GM12878 (cell line): ENCODE data around the gene DYRK1B. TPM values are rescaled to one million over a fixed set of nuclear protein-coding genes. Genes with fewer than 3 reads are reported as not detected.
A peak's percentile ranks its signal among the peaks of the same experiment; 100 is the strongest.

Experiments used
- ATAC-seq: fragments of 200-7000 bp; cut with Tn5 transposase; 3 replicates; pipeline ENCODE4 v1.9.1; 2020; ENCODE audit warnings: mild to moderate bottlenecking, moderate library complexity
- BruUV-seq: library from RNA; stranded (reverse); fragments of 400-500 nt; replicated peaks from 2 replicates; lab custom pipeline; 2021; lab: Mats Ljungman, UMichigan
- CTCF ChIA-PET: fragments of 300-600 bp; sonication (Branson Sonifier 250); formaldehyde crosslinking; extraction: SDS; loops from one replicate; lab custom pipeline; 2021; ENCODE audit warnings: inconsistent platforms; lab: Yijun Ruan, JAX
- POLR2A ChIA-PET: fragments of 350-600 bp; formaldehyde crosslinking; extraction: SDS; loops from one replicate; lab custom pipeline; 2021; ENCODE audit warnings: inconsistent platforms; lab: Charles Lee
- RAD21 ChIA-PET: fragments of 300-600 bp; sonication (Branson Sonifier 250); formaldehyde crosslinking; loops from one replicate; lab custom pipeline; 2023; ENCODE audit warnings: antibody characterized with exemption; ENCODE audit not compliant: unreplicated experiment; lab: Charles Lee
- SMC1A ChIA-PET: fragments of 300-600 bp; sonication (Branson Sonifier 250); formaldehyde crosslinking; loops from one replicate; lab custom pipeline; 2023; ENCODE audit not compliant: unreplicated experiment, uncharacterized antibody; lab: Charles Lee
- DNase-seq: peaks from one replicate; pipeline ENCODE4 v3.0.0-alpha.2; 2011; ENCODE audit warnings: low read depth, low spot score
- FAIRE-seq: peaks from 3 replicates; lab custom pipeline; 2011; peaks lifted over from hg19 to GRCh38; lab: Jason Lieb, UNC
- H2AFZ ChIP-seq: 2 replicates; pipeline ENCODE4 v1.6.0; 2011; ENCODE audit warnings: low read depth, low read length, control low read depth; ENCODE audit not compliant: control insufficient read depth
- H3K27ac ChIP-seq: 2 replicates; pipeline ENCODE4 v1.5.1; 2011; ENCODE audit warnings: control low read depth; ENCODE audit not compliant: control insufficient read depth, insufficient read depth
- H3K27me3 ChIP-seq, 2 experiments: replicated peaks in 1 of 2; 2 replicates each; pipeline versions ENCODE4 v1.6.0 to v1.6.1; 2011; ENCODE audit warnings: low read length in 1 of 2; ENCODE audit not compliant: control insufficient read depth in 2 of 2, insufficient read depth in 2 of 2
- H3K36me3 ChIP-seq, 2 experiments: 2 replicates each; pipeline ENCODE4 v1.5.1; 2011; ENCODE audit warnings: low read length in 1 of 2; ENCODE audit not compliant: control insufficient read depth in 2 of 2, insufficient read depth in 2 of 2
- H3K4me1 ChIP-seq: 2 replicates; pipeline ENCODE4 v1.6.1; 2011; ENCODE audit warnings: mild to moderate bottlenecking, low read length, moderate library complexity, mixed read lengths; ENCODE audit not compliant: control insufficient read depth, insufficient read depth
- H3K4me2 ChIP-seq: 2 replicates; pipeline ENCODE4 v1.6.0; 2011; ENCODE audit warnings: control low read depth; ENCODE audit not compliant: control insufficient read depth, insufficient read depth
- H3K4me3 ChIP-seq: fragments of 200-600 bp; sonication (generic); 2 replicates; pipeline ENCODE4 v1.5.1; 2016
- H3K79me2 ChIP-seq: 2 replicates; pipeline ENCODE4 v1.6.0; 2011; ENCODE audit warnings: low read length; ENCODE audit not compliant: control insufficient read depth, insufficient read depth
- H3K9ac ChIP-seq: 2 replicates; pipeline ENCODE4 v1.8.0; 2011; ENCODE audit warnings: low read length, control low read depth, mixed read lengths; ENCODE audit not compliant: control insufficient read depth, insufficient read depth
- H3K9me3 ChIP-seq: replicated peaks from 3 replicates; pipeline ENCODE4 v1.5.1; 2011; ENCODE audit warnings: mild to moderate bottlenecking, low read length; ENCODE audit not compliant: control insufficient read depth, insufficient read depth
- H4K20me1 ChIP-seq: 2 replicates; pipeline ENCODE4 v1.6.0; 2011; ENCODE audit not compliant: control insufficient read depth, insufficient read depth
- EP300 ChIP-seq, 2 experiments: fragments of 150-350 bp in 1 of 2; IDR thresholded peaks; 2 replicates each; pipeline ENCODE4 v1.6.1; 2011 to 2012; ENCODE audit warnings: low read depth in 2 of 2, low read length in 2 of 2, borderline replicate concordance in 1 of 2, improper control_type of control experiment in 1 of 2, inconsistent platforms in 1 of 2; ENCODE audit not compliant: control insufficient read depth in 1 of 2
- GATAD2B ChIP-seq: fragments of 450-650 bp; conservative IDR thresholded peaks from 2 replicates; pipeline ENCODE4 v1.6.1; 2017; ENCODE audit warnings: low read depth, mild to moderate bottlenecking, moderate library complexity
- HDAC6 ChIP-seq: fragments of 200-600 bp; sonication (generic); IDR thresholded peaks from one replicate; pipeline ENCODE4 v1.8.0; 2017; ENCODE audit warnings: antibody characterized with exemption; ENCODE audit not compliant: unreplicated experiment
- IRF4 ChIP-seq: IDR thresholded peaks from 2 replicates; pipeline ENCODE4 v1.6.1; 2011; ENCODE audit warnings: low read depth, low read length
- NR2C1 ChIP-seq: fragments of 450-650 bp; IDR thresholded peaks from 2 replicates; pipeline ENCODE4 v1.6.1; 2017; ENCODE audit warnings: antibody characterized with exemption, mild to moderate bottlenecking, moderate library complexity
- NR2F1 ChIP-seq: fragments of 450-650 bp; conservative IDR thresholded peaks from 2 replicates; pipeline ENCODE4 v1.6.1; 2017; ENCODE audit warnings: mild to moderate bottlenecking
- RAD21 ChIP-seq: IDR thresholded peaks from 2 replicates; pipeline ENCODE4 v1.6.1; 2011; ENCODE audit warnings: mild to moderate bottlenecking, low read depth, low read length, moderate library complexity; ENCODE audit not compliant: insufficient read depth
- RCOR1 ChIP-seq: conservative IDR thresholded peaks from 2 replicates; pipeline ENCODE4 v1.6.1; 2012; ENCODE audit warnings: low read depth, low read length, improper control_type of control experiment
- RFX5 ChIP-seq: IDR thresholded peaks from 2 replicates; pipeline ENCODE4 v1.6.1; 2011; ENCODE audit warnings: low read depth, low read length, improper control_type of control experiment
- SMAD5 ChIP-seq: IDR thresholded peaks from 2 replicates; pipeline ENCODE4 v1.6.1; 2016; ENCODE audit warnings: antibody characterized with exemption, low read depth
- ZNF384 ChIP-seq: IDR thresholded peaks from 2 replicates; pipeline ENCODE4 v1.6.1; 2012; ENCODE audit warnings: low read depth, mild to moderate bottlenecking, low read length, improper control_type of control experiment, borderline replicate concordance
- WGBS: methylation state at CpG from one replicate; pipeline ENCODE4 v1.1.6; 2016; ENCODE audit warnings: low lambda C conversion rate; ENCODE audit not compliant: insufficient replicate concordance, insufficient coverage; ENCODE audit errors: missing lambda C conversion rate; 5-methylcytosine and 5-hydroxymethylcytosine counted together
- in situ Hi-C: fragments of 300-500 bp; cut with MboI; formaldehyde crosslinking; loops from 9 replicates; pipeline ENCODE4 v1.14.3; 2018; ENCODE audit warnings: mixed read lengths
- intact Hi-C: fragments of 100-400 bp; cut with micrococcal nuclease; formaldehyde crosslinking; loops from one replicate; pipeline ENCODE4 v1.14.2; 2022; ENCODE audit not compliant: unreplicated experiment
- polyA plus RNA-seq, 11 experiments: library from polyadenylated mRNA; depleted of rRNA in 4 of 11; unstranded in 6 of 11; stranded (reverse) in 5 of 11; fragments of >200 nt; fragmentation: Nextera tagmentation in 4 of 11; fragmentation: Illumina TruSeq in 1 of 11; extraction: Ambion mirVana in 4 of 11; extraction: Trizol in 1 of 11; gene quantifications; 1 replicate in 1 of 11; 2 replicates in 10 of 11; pipeline versions ENCODE4 v1.2.1 to v1.2.3, GENCODE V29; 2011 to 2016; ENCODE audit warnings: inconsistent platforms in 2 of 11, missing spikeins in 2 of 11, low read depth in 1 of 11
- total RNA-seq, 4 experiments: library from RNA; depleted of rRNA in 3 of 4; stranded (reverse); fragments of >200 nt in 3 of 4; fragmentation: Illumina TruSeq in 1 of 4; extraction: Trizol in 1 of 4; gene quantifications; 2 replicates each; pipeline versions ENCODE4 v1.2.1 to v1.2.3, GENCODE V29; 2013 to 2021

DYRK1B gene
- total and polyA plus RNA-seq, 10 of the 15 experiments (the other 5 are each of a cell fraction or from before 2014, with no cell fraction given) = 0.07 to 10.2 (median 3.4) TPM; not detected in 1

- no peak overlapping the region for H2AFZ ChIP-seq
- POLR2A ChIA-PET = no interaction called here
- BruUV-seq = no TSS peak
- peaks cover 15% of the 10 kb centered on the region for H3K79me2 ChIP-seq
- ATAC-seq (no peak), FAIRE-seq (no peak), DNase-seq (no peak)
- SMC1A ChIA-PET = no interaction called here
- H3K27ac ChIP-seq = no peak overlapping the region
- RAD21 ChIA-PET = no interaction called here
- TF ChIP-seq NR2F1 (0 out of 2 replicates have a peak, but pooled peaks have one; percentile 28), RFX5 (no peak), NR2C1 (peak; percentile 78)
- CTCF ChIA-PET = no interaction called here
- H3K4me3 ChIP-seq = no peak overlapping the region
- H3K4me2 ChIP-seq = no peak overlapping the region
- H3K9ac ChIP-seq = no peak overlapping the region
- no peaks in the 10 kb centered on the region for H3K27me3 ChIP-seq
- H4K20me1 ChIP-seq = no peaks in the 10 kb centered on the region
- intact Hi-C loops (no loop called here), in situ Hi-C loops (no loop called here)
- H3K9me3 ChIP-seq = no peaks in the 10 kb centered on the region
- peaks cover 24 to 27% of the 10 kb centered on the region in 2 experiments for H3K36me3 ChIP-seq
- peaks cover 20% of the 10 kb centered on the region for H3K4me1 ChIP-seq
Measured at GRCh38 chr19:39830847-39831246, 3.1 kb downstream of the DYRK1B start.

GRCh38 chr19:39830406-39830805, 3.6 kb downstream of the DYRK1B start:
- DNase-seq (no peak), FAIRE-seq (no peak), ATAC-seq (no peak)
- Histone ChIP-seq H3K9me3 (no peaks in the 10 kb centered on the region), H3K27ac (no peak overlapping the region), H3K79me2 (peaks cover 15% of the 10 kb centered on the region), H3K4me3 (no peak overlapping the region), H3K27me3 (no peaks in the 10 kb centered on the region), H3K4me2 (no peak overlapping the region), H4K20me1 (no peaks in the 10 kb centered on the region), H3K4me1 (peaks cover 20% of the 10 kb centered on the region), H3K9ac (no peak overlapping the region), H2AFZ (no peak overlapping the region), H3K36me3 (peaks cover 25 to 26% of the 10 kb centered on the region in 2 experiments)
- RAD21 ChIA-PET = interaction anchor here (1.4 kb wide), 1 partner anchor 28 kb away, joined by 3 read pairs; no protein-coding TSS in a partner anchor
- in situ Hi-C loops = no loop called here
- SMC1A ChIA-PET = interaction anchor here (1.9 to 2.2 kb wide), 2 partner anchors 13 to 15 kb away, joined by 4 to 6 read pairs; no protein-coding TSS in a partner anchor
- no TSS peak for BruUV-seq
- POLR2A ChIA-PET = interaction anchor here (0.8 kb wide), 1 partner anchor 155 kb away, joined by 3 read pairs; no protein-coding TSS in a partner anchor
- 96% methylated on average over 18 of the region's 18 CpGs for WGBS
- intact Hi-C loops = no loop called here
- CTCF ChIA-PET = interaction anchor here (2.9 to 4.1 kb wide), 2 partner anchors 13 to 38 kb away, joined by 9 to 19 read pairs; no protein-coding TSS in a partner anchor
- TF ChIP-seq RCOR1 (no peak), HDAC6 (no peak), ZNF384 (no peak), IRF4 (no peak), EP300 (IDR thresholded peaks at IDR 0.05; ENCODE audit: borderline replicate concordance in 1 of 2, control insufficient read depth in 1 of 2, low read depth in 2 of 2, low read length in 2 of 2) (no peak), RAD21 (no peak), SMAD5 (no peak), GATAD2B (no peak)
